Measurements from ENCODE around the gene M1AP.
A peak's percentile ranks its signal among the peaks of the same experiment; 100 is the strongest.

M1AP gene

GRCh38 chr2:74554820-74555531, 93.2 kb downstream of the M1AP start:
- no peak for TF ChIP-seq CTCF (IDR thresholded peaks at IDR 0.05)
- H3K4me3 ChIP-seq, result peak overlapping the region; percentile 98
- H3K27ac ChIP-seq, result peak overlapping the region; percentile 82 to 99
- peak; percentile 79 for DNase-seq (ENCODE audit: low spot score)

- no peak for TF ChIP-seq CTCF (IDR thresholded peaks at IDR 0.05)
- H3K4me3 ChIP-seq, result peak within 1 kb of the TSS; percentile 98
- DNase-seq (ENCODE audit: low spot score), result peak; percentile 91
These were observed 94.0 kb downstream of the M1AP start, which contains the start of the genes DOK1 and LOXL3 for GRCh38 chr2:74553892-74554819. TSS of gene DOK1 (plus strand) at chr2:74554720. CDS start at chr2:74554755, 35 bp downstream. TSS of gene LOXL3 (minus strand) at chr2:74553942. CDS start at chr2:74552634, 1,308 bp downstream.

GRCh38 chr2:74552914-74553811, 95.0 kb downstream of the M1AP start:
- peak overlapping the region; percentile 82 to 99 for H3K27ac ChIP-seq
- no peak for TF ChIP-seq CTCF (IDR thresholded peaks at IDR 0.05)
- peak overlapping the region; percentile 98 for H3K4me3 ChIP-seq
- DNase-seq (ENCODE audit: low spot score), result peak; percentile 79

More at GRCh38 chr2:74553892-74554819, 94.0 kb downstream of the M1AP start, which contains the start of the genes DOK1 and LOXL3:
- H3K27ac ChIP-seq, result peak within 1 kb of the TSS; percentile 82 to 99

GRCh38 chr2:74551942-74552913, 95.9 kb downstream of the M1AP start:
- peak; percentile 68 for DNase-seq (ENCODE audit: low spot score)

GRCh38 chr2:74551530-74551929, 96.6 kb downstream of the M1AP start:
- Histone ChIP-seq H3K27ac (no peak overlapping the region), H3K4me3 (no peak overlapping the region)
- TF ChIP-seq CTCF (IDR thresholded peaks at IDR 0.05), result no peak
- peak; percentile 22 for DNase-seq (ENCODE audit: low spot score)

More at GRCh38 chr2:74551942-74552913, 95.9 kb downstream of the M1AP start:
- Histone ChIP-seq H3K27ac (no peak overlapping the region), H3K4me3 (no peak overlapping the region)
- TF ChIP-seq CTCF (IDR thresholded peaks at IDR 0.05), result no peak

Data from coronary artery (tissue), 2 donors.